GM18858 (cell line): ENCODE data around the gene SERPINB2.
"Not testable (repeated sequence)": the region's sequence is repeated elsewhere in the genome, so short reads cannot be mapped to it uniquely, and the experiment has no call there.

ENCODE experiments used
- ATAC-seq: cut with Tn5 transposase; IDR thresholded peaks from one replicate; pipeline ENCODE4 v1.9.1; 2021; ENCODE audit not compliant: unreplicated experiment

Gene SERPINB2

GRCh38 chr18:63888470-63889190, 1.1 kb downstream of the SERPINB2 start:
- no peak for ATAC-seq

DNA sequence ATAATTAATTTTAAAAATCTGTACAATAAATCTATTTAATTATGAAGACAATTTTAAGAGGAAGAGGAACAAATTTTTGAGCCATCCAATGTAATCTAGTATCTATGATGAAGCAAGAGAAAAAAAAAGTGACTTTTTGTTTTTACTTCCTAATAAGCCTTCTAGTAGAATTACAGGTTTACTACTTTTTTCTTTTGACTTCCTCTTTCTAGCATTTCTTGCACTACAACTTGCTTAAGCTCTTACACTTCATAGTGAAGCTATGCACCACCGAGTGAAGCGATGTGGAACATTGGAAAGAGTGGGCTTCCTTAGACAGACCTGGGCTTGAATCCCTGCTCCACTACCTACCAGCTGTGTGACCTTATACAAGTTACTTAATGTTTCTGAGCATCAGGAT, 2.1 kb downstream of the SERPINB2 start:
- ATAC-seq = no peak

- no peak for ATAC-seq
Observed at GRCh38 chr18:63890237-63890949, 2.9 kb downstream of the SERPINB2 start.

GRCh38 chr18:63890950-63891304, 3.4 kb downstream of the SERPINB2 start:
- peak; percentile 65 for ATAC-seq

- ATAC-seq = no peak
Observed at GRCh38 chr18:63892566-63892965, 5.1 kb downstream of the SERPINB2 start.

DNA sequence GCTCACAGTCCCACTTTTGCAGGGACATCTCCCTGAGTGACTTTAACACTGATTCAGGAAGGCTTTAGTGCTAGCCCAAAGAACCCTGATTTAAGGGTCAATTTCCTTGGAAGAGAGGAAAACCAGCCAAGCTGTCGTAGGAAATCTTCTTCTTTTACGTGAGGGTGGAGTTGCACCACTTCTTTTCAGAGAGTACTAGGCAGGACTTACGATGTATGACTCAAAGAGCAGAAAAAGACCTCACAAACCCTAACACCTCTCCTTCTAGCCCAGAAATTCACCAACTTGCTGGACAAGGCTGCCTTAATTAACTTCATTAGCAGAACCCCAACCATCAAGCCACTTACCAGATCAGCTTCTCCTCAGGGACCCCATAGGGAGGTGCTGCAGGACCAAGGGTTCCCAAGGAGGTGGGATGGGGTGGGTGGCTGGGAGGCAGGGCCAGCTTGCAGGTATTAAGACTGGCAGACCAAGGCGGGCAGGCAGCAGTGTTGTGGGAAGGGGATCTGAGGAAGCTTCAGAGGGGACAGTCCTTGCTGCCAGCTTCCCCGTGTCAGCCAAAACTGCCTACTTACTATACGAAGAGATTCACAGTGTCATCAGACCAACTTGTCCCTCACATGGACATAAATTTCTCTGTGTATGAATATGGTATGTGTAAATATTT, 6.7 kb downstream of the SERPINB2 start:
- no peak for ATAC-seq

DNA sequence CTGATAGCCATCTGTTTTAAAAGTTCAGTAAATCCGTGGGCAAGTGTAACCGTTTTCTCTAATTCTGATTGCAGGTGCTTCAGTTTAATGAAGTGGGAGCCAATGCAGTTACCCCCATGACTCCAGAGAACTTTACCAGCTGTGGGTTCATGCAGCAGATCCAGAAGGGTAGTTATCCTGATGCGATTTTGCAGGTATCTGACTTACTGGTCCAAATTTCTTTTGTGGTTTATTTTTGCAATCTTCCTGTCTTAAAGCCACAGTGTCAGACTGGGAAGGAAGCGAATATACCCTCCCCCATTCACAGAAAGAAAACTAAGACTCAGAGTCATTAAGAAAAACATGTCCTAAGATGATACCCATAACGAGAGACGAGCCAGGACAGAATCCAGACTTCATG, 7.7 kb downstream of the SERPINB2 start:
- no peak for ATAC-seq

DNA sequence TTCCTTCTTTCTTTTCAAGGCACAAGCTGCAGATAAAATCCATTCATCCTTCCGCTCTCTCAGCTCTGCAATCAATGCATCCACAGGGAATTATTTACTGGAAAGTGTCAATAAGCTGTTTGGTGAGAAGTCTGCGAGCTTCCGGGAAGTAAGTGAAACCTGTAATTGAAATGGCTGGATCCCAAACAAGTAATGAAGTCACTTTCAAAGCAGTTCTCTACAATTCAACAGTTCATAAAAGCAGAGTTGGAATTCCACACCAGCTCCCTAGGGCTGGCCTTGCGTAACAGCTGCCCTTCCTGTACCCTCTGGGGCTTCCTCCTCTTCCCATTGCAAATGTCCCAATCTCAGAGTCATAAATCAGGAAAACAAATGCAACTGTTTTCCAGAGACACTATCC, 9.6 kb downstream of the SERPINB2 start:
- no peak for ATAC-seq

- no peak for ATAC-seq
Observed at GRCh38 chr18:63899206-63899605, 11.7 kb downstream of the SERPINB2 start.

- ATAC-seq = no peak
Observed at GRCh38 chr18:63903851-63904570, 16.5 kb downstream of the SERPINB2 start.

DNA sequence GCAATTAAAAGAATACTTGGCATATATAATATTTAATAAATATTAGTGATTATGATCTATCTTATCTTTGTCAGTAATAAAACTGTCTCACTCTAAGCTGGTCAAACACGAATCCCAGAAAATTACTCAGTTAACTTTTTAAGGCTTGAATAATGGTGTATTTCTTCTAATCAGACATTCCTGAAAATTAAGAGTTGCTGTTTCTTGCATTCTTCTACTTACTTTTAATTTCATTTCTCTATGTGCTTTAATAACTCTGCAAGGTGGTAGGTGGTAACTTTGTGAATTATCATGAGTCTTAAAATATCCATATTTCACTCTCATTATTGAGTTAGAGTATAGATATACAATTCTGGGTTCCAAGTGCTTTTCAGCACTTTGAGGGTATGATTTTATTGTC, 17.2 kb downstream of the SERPINB2 start:
- no peak for ATAC-seq

GRCh38 chr18:63905361-63905760, 17.9 kb downstream of the SERPINB2 start:
- ATAC-seq = no peak

- ATAC-seq = no peak
Observed at GRCh38 chr18:63906056-63906455, 18.6 kb downstream of the SERPINB2 start.

DNA sequence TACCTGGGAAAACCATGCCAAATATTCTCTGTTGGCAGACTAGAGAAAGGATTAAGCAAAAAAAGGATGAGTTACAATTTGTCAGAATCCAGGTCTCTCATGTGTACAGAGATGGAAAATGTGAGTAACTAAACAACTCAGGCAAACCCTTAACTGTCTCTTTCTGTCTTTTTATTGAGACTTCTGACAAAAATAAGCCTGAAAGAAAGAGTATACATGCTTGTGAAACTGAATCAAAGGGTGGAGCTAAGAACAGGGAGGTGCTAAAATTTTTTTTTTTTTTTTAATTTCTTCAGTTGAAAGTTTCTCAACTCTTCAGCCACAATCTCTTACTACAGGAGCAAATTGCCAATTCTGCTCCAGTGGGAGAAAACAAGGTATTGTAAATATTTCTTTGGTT, 20.2 kb downstream of the SERPINB2 start, which contains the start of gene SERPINB10:
TSS of gene SERPINB10 (plus strand) at position 295 of the 400 bp plus-strand sequence. CDS start 7,553 bp downstream, outside the sequence.
- peak; percentile 68 for ATAC-seq

GRCh38 chr18:63908858-63909257, 21.4 kb downstream of the SERPINB2 start:
- ATAC-seq = no peak

DNA sequence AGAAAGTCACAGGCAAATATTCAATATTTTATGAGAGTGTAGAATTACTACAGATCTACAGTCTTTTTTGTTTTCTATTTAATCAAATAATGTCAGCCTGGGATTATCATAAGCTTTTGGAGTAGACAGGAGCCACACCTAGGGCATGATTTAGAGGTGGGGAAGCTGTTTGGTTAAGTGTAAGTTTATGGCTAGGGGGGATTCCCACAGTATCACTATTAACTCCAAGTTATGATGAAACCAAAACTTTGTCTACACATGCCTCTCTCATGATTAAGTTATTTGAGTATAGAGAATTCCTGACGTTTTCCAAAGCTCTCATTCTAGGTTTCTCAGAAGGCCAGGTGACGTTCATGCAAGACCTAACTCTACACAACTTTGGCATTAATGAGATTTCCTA, 22.4 kb downstream of the SERPINB2 start:
- ATAC-seq = peak; percentile 57

DNA sequence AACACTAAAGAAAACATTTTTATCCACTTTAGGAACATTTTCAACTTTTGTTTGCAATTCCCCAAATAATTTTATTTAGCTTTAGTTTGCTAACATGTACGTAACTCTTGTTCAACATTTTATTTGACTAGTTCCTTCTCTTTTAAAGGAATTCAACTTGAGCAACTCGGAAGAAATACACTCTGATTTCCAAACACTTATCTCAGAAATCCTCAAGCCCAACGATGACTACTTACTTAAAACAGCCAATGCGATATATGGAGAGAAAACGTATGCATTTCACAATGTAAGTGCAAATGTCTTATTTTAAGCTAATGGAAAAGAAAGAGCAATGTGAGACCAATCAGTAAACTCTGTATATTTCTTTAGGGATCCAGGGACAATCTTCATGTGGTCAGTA, 30.3 kb downstream of the SERPINB2 start:
- ATAC-seq = no peak

GRCh38 chr18:63922049-63922448, 34.5 kb downstream of the SERPINB2 start:
- ATAC-seq = no peak

GRCh38 chr18:63924551-63924950, 37.0 kb downstream of the SERPINB2 start:
- no peak for ATAC-seq

- no peak for ATAC-seq
Observed at GRCh38 chr18:63928331-63928730, 40.8 kb downstream of the SERPINB2 start.

DNA sequence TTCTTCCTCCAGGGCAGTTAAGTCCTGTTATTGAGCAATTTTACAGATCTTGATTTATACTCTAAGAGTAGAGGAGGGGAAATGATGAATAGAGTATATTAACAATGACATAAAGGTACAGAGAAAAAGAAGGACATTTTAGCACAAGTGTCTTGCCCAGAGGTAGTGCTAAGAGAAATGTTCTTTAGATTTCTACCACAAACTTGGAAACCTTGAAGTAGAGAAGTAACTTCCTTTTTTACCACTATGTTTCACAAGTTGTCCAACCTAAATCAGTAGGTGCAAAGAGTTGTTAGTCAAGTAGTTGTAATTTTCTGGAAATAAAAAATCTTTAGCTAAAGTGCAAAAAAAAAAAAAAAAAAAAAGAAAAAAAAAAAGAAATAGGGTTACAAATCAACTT, 41.9 kb downstream of the SERPINB2 start:
- not testable (repeated sequence) for ATAC-seq
